Smooth muscle cell (in vitro differentiated cells): ENCODE measurements around the gene SH3BP4. TPM values are rescaled to one million over a fixed set of nuclear protein-coding genes. Genes with fewer than 3 reads are reported as not detected.

Experiments used
- DNase-seq: peaks from one replicate; lab custom pipeline; 2025; ENCODE audit not compliant: unreplicated experiment; lab: John Stamatoyannopoulos, UW
- H2AFZ ChIP-seq: fragments of 200-600 bp; sonication (generic); 2 replicates; pipeline ENCODE4 v1.6.0; 2016; ENCODE audit warnings: antibody characterized with exemption, low read depth, mild to moderate bottlenecking
- H3F3A ChIP-seq: fragments of 200-600 bp; sonication (generic); 2 replicates; pipeline ENCODE4 v1.6.0; 2017; ENCODE audit warnings: antibody characterized with exemption, low read depth
- H3K27ac ChIP-seq: fragments of 200-600 bp; sonication (generic); 2 replicates; pipeline ENCODE4 v1.5.1; 2016; ENCODE audit warnings: low read depth, mild to moderate bottlenecking
- H3K27me3 ChIP-seq: fragments of 200-600 bp; sonication (generic); 2 replicates; pipeline ENCODE4 v1.6.1; 2016; ENCODE audit warnings: low read depth, mild to moderate bottlenecking
- H3K36me3 ChIP-seq: fragments of 200-600 bp; sonication (generic); 2 replicates; pipeline ENCODE4 v1.5.1; 2016; ENCODE audit warnings: low read depth
- H3K4me1 ChIP-seq: fragments of 200-600 bp; sonication (generic); 2 replicates; pipeline ENCODE4 v1.5.1; 2016; ENCODE audit warnings: low read depth
- H3K4me2 ChIP-seq: fragments of 200-600 bp; sonication (generic); 2 replicates; pipeline ENCODE4 v1.6.0; 2016; ENCODE audit warnings: mild to moderate bottlenecking
- H3K4me3 ChIP-seq: fragments of 200-600 bp; sonication (generic); 2 replicates; pipeline ENCODE4 v1.5.1; 2016; ENCODE audit warnings: mild to moderate bottlenecking
- H3K79me2 ChIP-seq: fragments of 200-600 bp; sonication (generic); 2 replicates; pipeline ENCODE4 v1.6.0; 2016; ENCODE audit warnings: low read depth, mild to moderate bottlenecking
- H3K9ac ChIP-seq: fragments of 200-600 bp; sonication (generic); 2 replicates; pipeline ENCODE4 v1.6.0; 2016; ENCODE audit warnings: low read depth
- H3K9me3 ChIP-seq: fragments of 200-600 bp; sonication (generic); replicated peaks from 2 replicates; pipeline ENCODE4 v1.5.1; 2016; ENCODE audit warnings: low read depth
- H4K20me1 ChIP-seq: fragments of 200-600 bp; sonication (generic); 2 replicates; pipeline ENCODE4 v1.6.0; 2016; ENCODE audit warnings: low read depth
- CTCF ChIP-seq: fragments of 200-600 bp; sonication (generic); IDR thresholded peaks from 2 replicates; pipeline ENCODE4 v1.5.1; 2017; ENCODE audit warnings: borderline replicate concordance, mild to moderate bottlenecking, antibody characterized with exemption; ENCODE audit not compliant: insufficient read depth, poor library complexity, severe bottlenecking
- WGBS: methylation state at CpG from one replicate; pipeline ENCODE4 v1.1.7; 2016; ENCODE audit warnings: low lambda C conversion rate; 5-methylcytosine and 5-hydroxymethylcytosine counted together
- polyA plus RNA-seq: library from polyadenylated mRNA; unstranded; fragments of >200 nt; fragmentation: Nextera tagmentation; extraction: Ambion mirVana; gene quantifications from 2 replicates; pipeline ENCODE4 v1.2.1, GENCODE V29; 2016
- total RNA-seq: library from RNA; depleted of rRNA; stranded (reverse); fragments of >200 nt; gene quantifications from 2 replicates; pipeline ENCODE4 v1.2.3, GENCODE V29; 2014

Gene SH3BP4
- total and polyA plus RNA-seq, 2 experiments from 2014 or later: 38.9 to 47.7 TPM

GRCh38 chr2:235088496-235088921 is 136.7 kb downstream of the SH3BP4 start:
- H3K4me3 ChIP-seq: no peak overlapping the region
- H3K27ac ChIP-seq: no peak overlapping the region
- no peaks in the 10 kb centered on the region for H3K36me3 ChIP-seq
- WGBS: 90% methylated on average over 10 of the region's 10 CpGs
- TF ChIP-seq CTCF: no peak
- H3K27me3 ChIP-seq: peaks cover 5% of the 10 kb centered on the region
- no peaks in the 10 kb centered on the region for H3K79me2 ChIP-seq
- DNase-seq: no peak
- no peaks in the 10 kb centered on the region for H4K20me1 ChIP-seq
- H2AFZ ChIP-seq: no peak overlapping the region
- no peaks in the 10 kb centered on the region for H3K4me1 ChIP-seq
- H3K4me2 ChIP-seq: no peak overlapping the region
- no peaks in the 10 kb centered on the region for H3K9me3 ChIP-seq
- no peaks in the 10 kb centered on the region for H3F3A ChIP-seq
- H3K9ac ChIP-seq: no peak overlapping the region

GRCh38 chr2:235091421-235091820 is 139.6 kb downstream of the SH3BP4 start:
- WGBS: 92% methylated on average over 4 of the region's 4 CpGs
- Histone ChIP-seq H3K4me3 (no peak overlapping the region), H3F3A (no peaks in the 10 kb centered on the region), H3K27ac (no peak overlapping the region), H2AFZ (no peak overlapping the region), H3K4me2 (no peak overlapping the region), H3K9me3 (no peaks in the 10 kb centered on the region), H4K20me1 (no peaks in the 10 kb centered on the region), H3K9ac (no peak overlapping the region), H3K79me2 (no peaks in the 10 kb centered on the region), H3K36me3 (no peaks in the 10 kb centered on the region), H3K4me1 (no peaks in the 10 kb centered on the region), H3K27me3 (peaks cover 5% of the 10 kb centered on the region)
- TF ChIP-seq CTCF: no peak
- DNase-seq: no peak

- DNase-seq: no peak
- no peaks in the 10 kb centered on the region for H3K9me3 ChIP-seq
- no peaks in the 10 kb centered on the region for H4K20me1 ChIP-seq
- H3K36me3 ChIP-seq: no peaks in the 10 kb centered on the region
- no peak overlapping the region for H3K27ac ChIP-seq
- no peaks in the 10 kb centered on the region for H3K4me1 ChIP-seq
- H3K79me2 ChIP-seq: no peaks in the 10 kb centered on the region
- no peak overlapping the region for H3K4me2 ChIP-seq
- WGBS: 90% methylated on average over 9 of the region's 9 CpGs
- no peak for TF ChIP-seq CTCF
- H3K27me3 ChIP-seq: peaks cover 5% of the 10 kb centered on the region
- no peaks in the 10 kb centered on the region for H3F3A ChIP-seq
- no peak overlapping the region for H2AFZ ChIP-seq
- no peak overlapping the region for H3K4me3 ChIP-seq
- no peak overlapping the region for H3K9ac ChIP-seq
These were observed 140.2 kb downstream of the SH3BP4 start for GRCh38 chr2:235091983-235092382.

- Histone ChIP-seq H3K9ac (no peak overlapping the region), H3K4me1 (no peaks in the 10 kb centered on the region), H3K36me3 (no peaks in the 10 kb centered on the region), H3K4me2 (no peak overlapping the region), H3F3A (no peaks in the 10 kb centered on the region), H4K20me1 (no peaks in the 10 kb centered on the region), H3K9me3 (no peaks in the 10 kb centered on the region), H3K27me3 (peaks cover 5% of the 10 kb centered on the region), H2AFZ (no peak overlapping the region), H3K4me3 (no peak overlapping the region), H3K79me2 (no peaks in the 10 kb centered on the region), H3K27ac (no peak overlapping the region)
- 94% methylated on average over 17 of the region's 17 CpGs for WGBS
- no peak for DNase-seq
- TF ChIP-seq CTCF: no peak
These were observed 140.8 kb downstream of the SH3BP4 start for GRCh38 chr2:235092433-235093223.
